ENCODE data around the gene ANO1. TPM values are rescaled to one million over a fixed set of nuclear protein-coding genes. Genes with fewer than 3 reads are reported as not detected.
"Not testable (repeated sequence)": the region's sequence is repeated elsewhere in the genome, so short reads cannot be mapped to it uniquely, and the experiment has no call there.

The ANO1 gene
- polyA plus RNA-seq, 4 donors = 13.4 to 47.0 (median 15.2) TPM

GRCh38 chr11:70204466-70204799, 126.3 kb downstream of the ANO1 start:
- no peak for DNase-seq (ENCODE audit: low read depth in 4 of 4, low spot score in 3 of 4)

DNA sequence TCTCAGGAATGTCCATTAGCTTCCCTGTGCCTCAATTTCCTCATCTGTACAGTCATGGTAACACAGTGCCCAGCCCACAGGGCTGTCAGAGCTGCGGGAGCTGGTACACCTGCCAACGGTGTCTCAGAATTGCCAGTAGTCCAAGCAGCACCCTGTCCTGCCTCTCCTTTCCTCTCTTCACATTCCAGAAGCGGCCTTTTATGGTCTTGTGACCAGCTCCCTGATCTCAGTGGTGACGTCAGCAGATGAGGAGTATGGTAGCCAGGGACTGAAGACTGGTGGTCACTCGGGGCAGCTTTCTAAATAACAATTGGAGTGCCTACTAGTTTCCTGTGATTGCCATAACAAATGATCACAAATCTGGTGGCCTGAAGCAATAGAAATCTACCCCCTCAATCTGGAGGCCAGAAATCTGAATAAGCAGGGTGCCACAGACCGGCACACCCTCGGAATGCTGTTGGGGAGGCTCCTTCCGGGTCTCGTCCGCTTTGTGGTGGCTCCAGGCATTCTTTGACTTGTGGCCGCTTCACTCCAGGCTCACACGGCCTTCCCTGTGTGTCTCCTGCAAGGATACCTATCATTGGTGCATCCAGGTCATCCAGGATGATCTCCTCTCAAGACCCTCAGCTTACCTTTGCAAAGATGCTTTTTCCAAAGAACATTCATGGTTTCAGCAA, 127.1 kb downstream of the ANO1 start:
- no peak for DNase-seq (ENCODE audit: low read depth in 4 of 4, low spot score in 3 of 4)

- no peak for DNase-seq (ENCODE audit: low read depth in 4 of 4, low spot score in 3 of 4)
Observed at GRCh38 chr11:70205766-70206165, 127.6 kb downstream of the ANO1 start.

DNA sequence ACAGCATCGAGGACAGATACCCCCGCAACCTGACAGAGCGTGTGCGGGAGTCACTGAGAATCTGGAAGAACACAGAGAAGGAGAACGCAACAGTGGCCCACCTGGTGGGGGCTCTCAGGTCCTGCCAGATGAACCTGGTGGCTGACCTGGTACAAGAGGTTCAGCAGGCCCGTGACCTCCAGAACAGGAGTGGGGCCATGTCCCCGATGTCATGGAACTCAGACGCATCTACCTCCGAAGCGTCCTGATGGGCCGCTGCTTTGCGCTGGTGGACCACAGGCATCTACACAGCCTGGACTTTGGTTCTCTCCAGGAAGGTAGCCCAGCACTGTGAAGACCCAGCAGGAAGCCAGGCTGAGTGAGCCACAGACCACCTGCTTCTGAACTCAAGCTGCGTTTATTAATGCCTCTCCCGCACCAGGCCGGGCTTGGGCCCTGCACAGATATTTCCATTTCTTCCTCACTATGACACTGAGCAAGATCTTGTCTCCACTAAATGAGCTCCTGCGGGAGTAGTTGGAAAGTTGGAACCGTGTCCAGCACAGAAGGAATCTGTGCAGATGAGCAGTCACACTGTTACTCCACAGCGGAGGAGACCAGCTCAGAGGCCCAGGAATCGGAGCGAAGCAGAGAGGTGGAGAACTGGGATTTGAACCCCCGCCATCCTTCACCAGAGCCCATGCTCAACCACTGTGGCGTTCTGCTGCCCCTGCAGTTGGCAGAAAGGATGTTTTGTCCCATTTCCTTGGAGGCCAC, 128.3 kb downstream of the ANO1 start:
- no peak for DNase-seq (ENCODE audit: low read depth in 4 of 4, low spot score in 3 of 4)

DNA sequence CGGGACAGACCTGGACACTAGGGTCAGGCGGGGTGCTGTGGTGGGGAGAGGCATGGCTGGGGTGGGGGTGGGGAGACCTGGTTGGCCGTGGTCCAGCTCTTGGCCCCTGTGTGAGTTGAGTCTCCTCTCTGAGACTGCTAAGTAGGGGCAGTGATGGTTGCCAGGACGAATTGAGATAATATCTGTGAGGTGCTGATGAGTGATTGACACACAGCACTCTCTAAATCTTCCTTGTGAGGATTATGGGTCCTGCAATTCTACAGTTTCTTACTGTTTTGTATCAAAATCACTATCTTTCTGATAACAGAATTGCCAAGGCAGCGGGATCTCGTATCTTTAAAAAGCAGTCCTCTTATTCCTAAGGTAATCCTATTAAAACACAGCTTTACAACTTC, 128.9 kb downstream of the ANO1 start:
- no peak for DNase-seq (ENCODE audit: low read depth in 4 of 4, low spot score in 3 of 4)

DNA sequence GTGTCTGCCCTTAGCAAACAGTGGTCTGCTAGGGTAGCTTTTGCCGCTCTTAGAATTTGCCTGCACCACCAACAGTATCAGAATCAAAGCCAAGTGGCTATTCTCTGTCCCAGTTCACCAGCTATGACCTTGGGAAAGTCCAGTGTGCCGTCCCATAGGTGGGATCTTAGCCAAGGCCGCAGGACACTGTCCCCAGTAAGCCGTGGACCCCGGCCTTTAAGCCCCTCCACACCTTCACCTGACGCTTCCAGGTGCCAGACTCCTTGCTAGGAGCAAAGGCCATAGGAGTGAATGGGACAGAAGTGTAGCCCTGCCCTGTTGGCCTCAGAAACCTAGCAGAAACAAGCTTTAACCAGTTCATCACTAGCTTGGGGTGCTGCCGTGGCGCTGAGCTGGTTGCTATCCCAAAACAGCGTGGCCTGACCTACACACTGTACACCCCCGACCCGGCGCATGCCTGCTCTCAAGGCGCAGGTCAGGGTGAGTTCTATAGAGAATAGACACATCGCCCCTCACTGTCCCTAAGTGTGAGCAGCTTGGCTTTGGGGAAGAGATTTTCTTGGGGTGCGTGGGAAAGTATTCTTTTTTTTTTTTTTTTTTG, 129.5 kb downstream of the ANO1 start:
- DNase-seq (ENCODE audit: low read depth in 4 of 4, low spot score in 3 of 4) = no peak

DNA sequence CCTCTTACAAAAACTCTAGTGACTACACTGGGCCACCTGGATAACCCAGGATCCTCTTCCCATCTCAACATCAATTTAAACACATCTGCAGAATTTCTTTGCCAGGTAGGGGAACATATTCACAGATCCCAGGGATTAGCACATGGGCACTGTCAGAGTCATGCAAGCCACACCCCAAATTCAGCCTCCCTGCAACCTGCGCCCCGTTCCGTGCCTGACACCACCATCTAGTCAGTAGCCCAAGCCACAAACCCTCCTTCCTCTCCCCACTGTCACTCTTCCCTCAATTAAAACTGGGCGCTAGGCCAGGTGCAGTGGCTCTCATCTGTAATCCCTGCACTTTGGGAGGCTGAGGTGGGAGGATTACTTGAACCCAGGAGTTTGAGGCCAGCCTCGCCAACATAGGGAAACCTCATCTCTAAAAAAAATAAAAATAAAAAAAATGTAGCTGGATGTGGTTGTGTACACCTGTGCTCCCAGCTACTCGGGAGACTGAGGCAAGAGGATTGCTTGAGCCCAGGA, 131.3 kb downstream of the ANO1 start:
- DNase-seq (ENCODE audit: low read depth in 4 of 4, low spot score in 3 of 4) = no peak

GRCh38 chr11:70210051-70210501, 132.0 kb downstream of the ANO1 start:
- DNase-seq (ENCODE audit: low read depth in 4 of 4, low spot score in 3 of 4) = no peak

DNA sequence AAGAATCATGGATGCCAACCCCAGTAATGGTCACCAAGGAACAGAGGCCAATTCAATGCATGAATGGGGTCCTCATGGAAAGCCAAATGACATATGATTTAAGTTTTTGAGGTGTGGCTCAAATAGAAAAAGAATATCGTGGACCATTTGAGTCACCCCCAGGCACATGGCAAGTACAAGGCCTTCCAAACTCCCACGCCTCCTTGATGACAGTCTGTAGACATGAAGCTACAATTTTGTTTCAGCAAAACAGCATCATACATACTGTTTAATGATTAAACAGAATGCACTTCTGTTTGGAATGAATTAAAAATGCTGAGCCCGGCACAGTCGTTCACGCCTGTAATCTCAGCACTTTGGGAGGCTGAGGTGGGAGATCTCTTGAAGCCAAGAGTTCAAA, 132.4 kb downstream of the ANO1 start:
- DNase-seq (ENCODE audit: low read depth in 4 of 4, low spot score in 3 of 4) = no peak

DNA sequence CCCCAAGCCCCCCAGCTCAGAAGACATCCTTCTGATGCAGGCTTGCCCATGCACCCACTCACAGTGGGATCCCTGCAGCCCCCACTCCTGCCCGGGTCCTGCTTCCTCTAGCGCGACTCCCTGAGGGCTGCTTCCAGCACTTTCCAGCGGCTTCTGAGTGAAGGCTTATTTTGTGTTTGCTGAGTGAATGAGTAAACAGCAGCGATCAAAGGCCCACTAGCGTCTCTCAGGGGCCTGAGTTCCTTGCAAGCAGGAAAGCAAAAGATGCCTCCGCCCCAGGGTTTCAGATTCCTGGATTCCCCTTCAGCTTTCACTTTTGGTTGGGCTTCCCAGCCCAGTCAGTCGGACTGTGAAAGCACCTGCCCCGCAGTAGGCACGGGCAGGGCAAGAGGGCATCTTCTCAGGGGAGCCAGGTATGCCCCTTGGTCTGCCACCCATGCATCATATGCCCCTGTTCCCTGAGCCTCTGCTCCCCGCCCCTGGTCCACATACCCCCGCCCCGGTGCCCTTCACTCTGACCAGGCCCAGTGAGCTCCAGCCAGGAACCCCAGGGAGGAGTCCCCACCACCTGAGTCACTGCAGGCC, 134.2 kb downstream of the ANO1 start:
- no peak for DNase-seq (ENCODE audit: low read depth in 4 of 4, low spot score in 3 of 4)

DNA sequence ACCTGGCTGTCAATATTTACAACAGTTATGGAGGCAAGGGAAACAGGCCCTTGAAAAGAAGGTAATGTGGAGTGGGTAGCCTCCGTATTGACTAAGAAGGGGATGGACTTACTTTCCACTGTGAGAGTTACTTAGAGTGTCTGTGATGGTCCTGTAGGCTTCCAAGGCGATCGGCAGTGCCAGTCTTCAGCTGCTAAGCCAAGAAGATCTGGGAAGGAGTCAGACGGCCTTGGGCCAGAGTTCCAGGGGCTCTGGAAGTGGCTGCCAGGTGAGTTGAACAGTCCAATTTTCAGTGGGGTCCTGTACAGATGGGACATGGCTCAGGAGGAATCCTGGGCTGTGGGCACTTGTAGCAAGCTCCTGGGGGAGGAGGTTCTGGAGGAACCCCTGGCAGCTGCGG, 139.3 kb downstream of the ANO1 start:
- not testable (repeated sequence) for DNase-seq (ENCODE audit: low read depth in 4 of 4, low spot score in 3 of 4)

DNA sequence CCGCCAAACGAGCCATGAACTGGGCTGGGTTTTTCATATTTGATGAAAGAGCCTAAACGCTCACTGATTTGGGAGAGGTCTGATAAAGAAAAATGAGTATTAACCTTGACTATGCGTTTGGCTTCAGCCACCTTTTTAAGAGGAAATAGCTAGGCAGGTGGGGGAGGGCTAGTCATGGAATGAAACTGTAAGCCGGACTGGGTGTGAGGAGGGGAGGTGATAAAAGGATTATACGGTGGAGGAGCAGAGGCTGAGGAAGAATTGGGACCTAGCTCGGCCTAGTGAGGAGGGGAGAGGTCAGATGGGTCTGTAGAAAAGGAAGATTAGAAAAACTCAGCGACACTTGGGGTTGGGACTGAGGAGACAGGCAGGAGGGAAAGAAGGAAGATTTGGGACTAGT, 140.0 kb downstream of the ANO1 start:
- DNase-seq (ENCODE audit: low read depth in 4 of 4, low spot score in 3 of 4) = not testable (repeated sequence)

- DNase-seq (ENCODE audit: low read depth in 4 of 4, low spot score in 3 of 4) = no peak
Observed at GRCh38 chr11:70220136-70220535, 142.0 kb downstream of the ANO1 start.

GRCh38 chr11:70220920-70221319, 142.8 kb downstream of the ANO1 start:
- no peak for DNase-seq (ENCODE audit: low read depth in 4 of 4, low spot score in 3 of 4)

DNA sequence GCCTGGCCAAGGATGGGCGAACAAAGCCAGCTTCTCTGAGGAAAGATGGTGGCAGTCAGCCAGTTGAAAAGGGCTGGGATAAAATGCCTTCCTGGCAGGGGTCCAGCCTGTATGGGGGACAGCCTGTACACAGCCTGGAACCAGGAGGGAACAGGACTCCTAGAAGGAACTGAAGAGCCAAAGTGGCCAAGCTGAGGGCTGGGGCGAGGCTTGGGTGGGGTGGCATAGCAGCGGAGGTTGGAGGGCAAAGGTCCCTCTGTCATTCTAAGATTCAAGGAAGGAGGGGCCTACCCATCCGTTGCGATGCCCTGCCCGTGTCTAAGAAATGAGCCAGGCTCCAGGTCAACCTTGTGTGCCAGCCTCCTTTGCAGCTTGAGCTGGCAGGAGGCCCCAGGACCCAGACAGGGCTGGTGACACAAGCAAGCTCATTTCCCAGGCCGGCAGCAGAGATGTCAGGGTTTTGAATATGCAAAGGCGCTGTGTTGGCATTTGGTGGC, 147.6 kb downstream of the ANO1 start:
- no peak for DNase-seq (ENCODE audit: low read depth in 4 of 4, low spot score in 3 of 4)

- DNase-seq (ENCODE audit: low read depth in 4 of 4, low spot score in 3 of 4) = no peak
Observed at GRCh38 chr11:70226183-70226582, 148.1 kb downstream of the ANO1 start.

- no peak for DNase-seq (ENCODE audit: low read depth in 4 of 4, low spot score in 3 of 4)
Observed at GRCh38 chr11:70226967-70227366, 148.8 kb downstream of the ANO1 start.

DNA sequence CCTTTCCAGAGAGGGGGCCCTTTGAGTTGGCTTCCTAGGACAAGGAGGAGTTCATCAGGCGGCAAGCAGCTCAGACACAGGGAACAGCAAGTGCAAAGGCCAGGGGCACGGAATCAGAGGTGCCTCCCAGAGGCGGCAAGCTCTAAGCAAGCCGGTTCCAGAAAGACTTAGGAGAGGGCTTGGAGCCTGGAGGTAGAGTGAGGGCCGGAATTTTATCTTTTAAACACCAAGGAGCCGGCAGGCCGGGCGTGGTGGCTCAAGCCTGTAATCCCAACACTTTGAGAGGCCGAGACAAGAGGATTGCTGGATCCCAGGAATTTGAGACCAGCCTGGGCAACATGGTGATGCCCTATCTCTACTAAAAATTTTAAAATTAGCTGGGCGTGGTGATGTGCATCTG, 151.6 kb downstream of the ANO1 start:
- no peak for DNase-seq (ENCODE audit: low read depth in 4 of 4, low spot score in 3 of 4)

- no peak for DNase-seq (ENCODE audit: low read depth in 4 of 4, low spot score in 3 of 4)
Observed at GRCh38 chr11:70230151-70230839, 152.2 kb downstream of the ANO1 start.

DNA sequence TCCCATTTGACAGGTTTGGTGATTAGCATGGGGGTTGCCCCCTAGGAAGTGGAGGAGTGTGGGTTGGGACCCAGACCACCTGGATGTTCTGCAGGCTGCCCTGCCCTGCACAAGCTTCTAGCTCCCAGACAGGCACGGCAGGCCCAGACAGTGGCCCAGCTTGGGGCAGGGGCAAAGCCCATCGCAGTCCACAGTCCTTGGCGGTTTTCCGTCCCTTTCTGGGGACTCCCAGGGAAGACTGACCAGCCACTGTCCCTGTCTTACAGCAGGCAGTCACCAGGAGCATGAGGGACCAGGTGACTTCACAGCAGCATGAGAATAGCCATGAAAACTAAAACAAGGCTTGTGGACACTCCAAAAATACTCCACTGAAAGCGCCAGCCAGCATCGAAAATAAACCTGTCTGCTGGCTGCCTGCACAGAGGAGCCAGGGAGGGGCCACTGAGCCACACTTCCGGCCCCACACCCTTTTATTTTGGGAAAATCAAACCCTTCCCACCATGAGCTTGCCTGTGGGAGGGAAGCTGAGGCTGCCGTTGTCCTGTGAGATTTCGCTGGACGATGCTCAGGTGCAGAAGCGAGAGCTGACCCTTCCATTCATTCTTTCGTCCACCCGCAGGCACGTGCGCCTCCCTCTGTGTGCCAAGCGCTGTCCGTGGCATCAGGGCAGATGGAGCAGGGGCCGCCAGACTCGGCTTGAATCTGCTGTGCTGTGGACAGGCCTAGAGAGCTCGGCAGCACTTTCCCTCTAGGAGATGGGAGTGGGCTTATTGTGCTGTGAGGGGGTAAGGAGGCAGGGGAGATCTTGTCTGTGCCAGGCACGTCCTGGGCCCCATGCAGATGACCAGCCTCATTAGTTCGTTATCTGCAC, 153.0 kb downstream of the ANO1 start:
- no peak for DNase-seq (ENCODE audit: low read depth in 4 of 4, low spot score in 3 of 4)

Measured in left renal pelvis (tissue), 4 donors.